NCI-H1105 (cell line): ENCODE measurements around the gene TTC27.
"Not testable (repeated sequence)": the region's sequence is repeated elsewhere in the genome, so short reads cannot be mapped to it uniquely, and the experiment has no call there.

Source experiments
- DNase-seq: peaks from one replicate; lab custom pipeline; 2025; lab: John Stamatoyannopoulos, UW

TTC27 gene

GRCh38 chr2:32719933-32720716, 92.3 kb downstream of the TTC27 start:
- DNase-seq, result no peak

- DNase-seq, result no peak
Measured at GRCh38 chr2:32720771-32721170, 92.9 kb downstream of the TTC27 start.

GRCh38 chr2:32721376-32721775, 93.5 kb downstream of the TTC27 start:
- no peak for DNase-seq

GRCh38 chr2:32723467-32724079, 95.7 kb downstream of the TTC27 start:
- DNase-seq, result no peak

- not testable (repeated sequence) for DNase-seq
Measured at GRCh38 chr2:32726678-32727077, 98.8 kb downstream of the TTC27 start.

GRCh38 chr2:32727157-32727556, 99.3 kb downstream of the TTC27 start:
- DNase-seq, result no peak

- not testable (repeated sequence) for DNase-seq
Measured at GRCh38 chr2:32730958-32731357, 103.1 kb downstream of the TTC27 start.

- no peak for DNase-seq
Measured at GRCh38 chr2:32732120-32732519, 104.3 kb downstream of the TTC27 start.

- DNase-seq, result no peak
Measured at GRCh38 chr2:32732912-32733472, 105.1 kb downstream of the TTC27 start.

- no peak for DNase-seq
Measured at GRCh38 chr2:32735348-32735747, 107.5 kb downstream of the TTC27 start.

GRCh38 chr2:32738939-32739338, 111.1 kb downstream of the TTC27 start:
- no peak for DNase-seq

GRCh38 chr2:32739664-32740063, 111.8 kb downstream of the TTC27 start:
- no peak for DNase-seq

GRCh38 chr2:32741575-32741974, 113.7 kb downstream of the TTC27 start:
- DNase-seq, result no peak

GRCh38 chr2:32742376-32742775, 114.5 kb downstream of the TTC27 start:
- DNase-seq, result no peak

GRCh38 chr2:32743480-32744236, 115.8 kb downstream of the TTC27 start:
- no peak for DNase-seq

- DNase-seq, result no peak
Measured at GRCh38 chr2:32745191-32745590, 117.3 kb downstream of the TTC27 start.

- DNase-seq, result no peak
Measured at GRCh38 chr2:32745675-32746074, 117.8 kb downstream of the TTC27 start.

- DNase-seq, result no peak
Measured at GRCh38 chr2:32746669-32747068, 118.8 kb downstream of the TTC27 start.

- DNase-seq, result no peak
Measured at GRCh38 chr2:32748158-32748557, 120.3 kb downstream of the TTC27 start.

GRCh38 chr2:32750880-32751279, 123.0 kb downstream of the TTC27 start:
- DNase-seq, result no peak

GRCh38 chr2:32752205-32752604, 124.4 kb downstream of the TTC27 start:
- DNase-seq, result no peak

- DNase-seq, result no peak
Measured at GRCh38 chr2:32752952-32753351, 125.1 kb downstream of the TTC27 start.

GRCh38 chr2:32754676-32755075, 126.8 kb downstream of the TTC27 start:
- DNase-seq, result not testable (repeated sequence)
